Muscle of arm (tissue), 12 donors: ENCODE results near the gene SGSM2. TPM values are rescaled to one million over a fixed set of nuclear protein-coding genes. Genes with fewer than 3 reads are reported as not detected.
A peak's percentile ranks its signal among the peaks of the same experiment; 100 is the strongest.

Experiments
- DNase-seq: peaks from one replicate; pipeline ENCODE4 v3.0.0-alpha.2; 2013
- polyA plus RNA-seq, 12 donors: library from polyadenylated mRNA; unstranded; fragments of 120-200 nt; gene quantifications; one replicate each; pipeline ENCODE4 v1.2.1, GENCODE V29; 2013; ENCODE audit not compliant: insufficient read length in 12 of 12

Gene SGSM2
- polyA plus RNA-seq, 12 donors: 34.4 to 71.3 (median 39.9) TPM; not detected in 1

DNA sequence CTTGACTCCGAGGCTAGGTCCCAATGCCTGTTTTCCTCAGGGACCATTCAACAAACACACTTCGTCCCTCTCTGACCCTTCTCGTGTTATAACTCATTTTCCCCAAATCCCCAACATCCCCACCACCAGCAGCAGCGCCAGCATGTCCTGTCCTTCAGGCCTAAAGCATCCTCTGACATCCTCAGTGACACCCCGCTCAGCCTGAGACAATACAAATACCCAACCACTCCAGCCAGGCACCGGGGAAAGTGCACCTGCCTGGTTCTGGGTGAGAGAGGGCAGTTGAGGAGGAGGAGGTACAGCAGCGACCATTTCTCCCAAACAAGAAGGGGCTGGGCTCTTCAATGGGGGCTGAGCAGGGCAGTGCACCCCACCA lies 58.9 kb downstream of the SGSM2 start:
- no peak for DNase-seq

DNA sequence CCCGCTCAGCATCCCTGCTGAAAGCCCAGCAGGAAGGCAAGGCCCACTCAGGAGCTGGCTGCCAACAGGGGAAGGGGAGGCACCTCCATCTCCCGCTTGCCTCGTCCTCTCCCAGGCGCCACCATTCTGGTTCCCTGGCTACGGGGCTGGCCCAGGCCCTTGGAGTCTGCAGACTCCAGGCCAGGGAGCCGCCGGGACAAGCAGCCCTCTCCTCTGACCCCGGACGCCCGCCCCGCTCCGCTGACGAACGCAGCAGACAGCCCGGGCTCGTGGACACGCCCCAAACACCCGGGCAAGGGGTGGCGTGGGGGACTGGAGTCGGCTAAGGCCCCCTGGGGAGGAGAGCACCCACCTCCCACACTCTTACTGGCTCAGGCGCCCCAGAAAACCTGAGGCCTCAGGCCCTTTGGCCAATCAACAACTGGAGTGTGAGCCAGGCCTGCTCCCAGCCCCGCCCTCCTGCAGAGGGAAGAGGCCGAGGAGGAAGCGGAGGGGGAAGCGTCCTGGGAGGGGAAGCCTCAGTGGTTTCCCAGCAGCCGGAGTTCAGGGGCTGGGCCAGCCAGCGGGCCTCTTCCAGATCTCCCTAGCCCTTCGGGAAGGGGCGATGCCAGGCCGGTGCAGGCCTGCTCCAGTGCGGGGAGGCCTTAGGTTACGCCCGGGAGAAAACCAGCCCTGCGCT lies 59.4 kb downstream of the SGSM2 start:
- peak; percentile 89 for DNase-seq

DNA sequence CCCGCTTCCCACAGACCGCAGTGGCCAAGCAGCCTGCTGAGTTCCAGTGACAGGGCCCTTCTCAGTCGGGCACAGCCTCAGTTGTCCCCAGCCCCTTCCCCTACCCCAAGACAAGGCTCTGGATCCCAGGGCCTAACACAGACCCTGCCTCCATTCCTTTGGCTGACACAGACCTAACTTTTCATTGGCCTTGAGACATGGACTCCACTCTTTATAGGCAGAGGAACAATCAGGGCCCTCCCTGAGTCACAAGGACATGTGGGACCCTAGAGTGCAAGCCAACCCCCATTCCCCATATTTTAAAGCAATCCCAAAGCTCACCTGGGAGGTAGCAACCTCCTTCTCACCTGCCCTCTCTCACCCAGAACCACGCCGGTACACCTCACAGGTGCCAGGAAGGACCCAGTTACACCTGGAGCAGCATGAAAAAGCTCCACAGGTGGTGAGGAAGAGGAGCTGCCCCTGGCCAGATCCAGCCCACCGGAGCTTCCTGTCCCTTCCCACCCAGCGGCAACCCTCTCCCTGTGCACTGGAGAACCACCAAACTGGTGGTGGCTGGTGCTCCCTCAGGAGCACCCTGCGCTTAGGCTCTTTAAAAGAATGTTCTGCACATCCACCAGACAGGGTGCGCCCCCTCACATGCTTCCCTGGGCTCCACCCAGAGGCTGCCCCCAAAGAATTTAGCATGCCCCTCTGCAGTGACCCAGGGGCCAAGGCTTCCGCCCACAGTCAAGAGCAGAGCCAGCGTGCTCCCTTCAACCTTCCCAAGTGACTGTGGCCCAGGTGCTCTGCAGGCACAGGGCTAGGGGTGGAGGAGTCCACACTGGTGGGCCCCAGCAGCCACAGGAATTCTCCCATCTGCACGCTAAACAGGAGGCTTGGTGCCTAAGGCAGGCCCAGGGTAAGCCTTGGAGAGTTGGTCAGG lies 60.2 kb downstream of the SGSM2 start:
- no peak for DNase-seq

DNA sequence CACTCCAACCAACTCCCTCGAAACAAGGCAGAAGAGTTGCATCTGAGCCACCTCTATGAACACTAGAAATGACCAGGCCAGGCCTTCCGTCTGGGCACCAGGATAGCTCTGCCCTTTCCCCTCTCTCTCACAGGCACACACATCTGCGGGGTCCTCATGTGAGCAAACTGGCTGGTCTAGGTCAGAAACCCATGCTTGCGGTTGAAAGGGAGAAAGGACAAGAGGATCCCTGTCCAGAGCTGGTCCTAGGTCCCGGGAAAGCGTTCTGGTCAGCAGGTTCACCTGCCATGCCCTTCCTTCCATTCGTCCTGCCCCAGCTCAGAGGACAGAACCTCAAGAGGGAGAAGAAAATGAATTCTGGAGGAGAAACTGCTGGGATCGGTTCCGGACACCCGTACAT lies 60.9 kb downstream of the SGSM2 start:
- no peak for DNase-seq

DNA sequence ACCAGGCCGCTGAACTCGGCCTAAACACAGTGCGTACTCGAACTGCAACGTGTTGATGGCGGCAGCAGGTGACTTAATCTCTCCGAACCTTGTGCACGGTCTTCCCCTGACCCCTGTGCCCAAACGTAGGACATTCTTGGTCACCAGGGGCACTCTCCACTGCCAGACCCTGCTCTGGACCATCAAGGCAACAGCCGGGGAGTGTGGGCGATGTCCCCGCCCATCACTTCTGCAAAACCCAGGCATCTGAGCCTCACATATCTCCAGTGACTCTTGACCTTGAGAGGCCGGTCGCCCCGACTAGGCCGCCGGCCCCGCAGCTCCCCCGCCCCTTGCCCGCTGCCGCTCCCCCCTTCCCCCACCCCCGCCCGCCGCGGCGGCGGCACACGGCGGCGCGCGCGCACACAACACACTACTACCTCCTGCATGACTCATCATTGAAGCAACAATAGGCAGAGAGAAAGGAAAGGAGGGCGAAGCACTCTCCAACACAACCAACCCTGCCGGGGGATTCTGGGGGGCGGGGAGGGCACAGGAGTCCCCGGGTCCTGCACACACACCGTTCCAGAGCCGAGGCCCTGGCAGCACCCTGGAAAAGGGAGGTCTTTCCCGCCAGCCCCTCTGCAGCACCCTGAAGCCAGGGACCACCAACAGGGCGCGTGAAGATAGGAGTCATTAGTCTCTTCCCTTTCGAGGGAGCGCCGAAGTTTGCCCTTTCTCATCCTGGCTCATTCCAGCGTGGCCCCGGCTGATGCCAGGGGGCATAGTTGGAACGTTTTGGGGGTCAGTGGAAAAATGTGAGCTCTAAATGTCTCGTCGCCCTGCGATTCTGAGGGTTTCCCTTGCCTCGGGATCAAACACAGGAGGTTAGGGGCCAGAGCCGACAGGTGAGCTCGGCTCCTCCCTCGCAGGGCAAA lies 61.6 kb downstream of the SGSM2 start:
- no peak for DNase-seq

DNA sequence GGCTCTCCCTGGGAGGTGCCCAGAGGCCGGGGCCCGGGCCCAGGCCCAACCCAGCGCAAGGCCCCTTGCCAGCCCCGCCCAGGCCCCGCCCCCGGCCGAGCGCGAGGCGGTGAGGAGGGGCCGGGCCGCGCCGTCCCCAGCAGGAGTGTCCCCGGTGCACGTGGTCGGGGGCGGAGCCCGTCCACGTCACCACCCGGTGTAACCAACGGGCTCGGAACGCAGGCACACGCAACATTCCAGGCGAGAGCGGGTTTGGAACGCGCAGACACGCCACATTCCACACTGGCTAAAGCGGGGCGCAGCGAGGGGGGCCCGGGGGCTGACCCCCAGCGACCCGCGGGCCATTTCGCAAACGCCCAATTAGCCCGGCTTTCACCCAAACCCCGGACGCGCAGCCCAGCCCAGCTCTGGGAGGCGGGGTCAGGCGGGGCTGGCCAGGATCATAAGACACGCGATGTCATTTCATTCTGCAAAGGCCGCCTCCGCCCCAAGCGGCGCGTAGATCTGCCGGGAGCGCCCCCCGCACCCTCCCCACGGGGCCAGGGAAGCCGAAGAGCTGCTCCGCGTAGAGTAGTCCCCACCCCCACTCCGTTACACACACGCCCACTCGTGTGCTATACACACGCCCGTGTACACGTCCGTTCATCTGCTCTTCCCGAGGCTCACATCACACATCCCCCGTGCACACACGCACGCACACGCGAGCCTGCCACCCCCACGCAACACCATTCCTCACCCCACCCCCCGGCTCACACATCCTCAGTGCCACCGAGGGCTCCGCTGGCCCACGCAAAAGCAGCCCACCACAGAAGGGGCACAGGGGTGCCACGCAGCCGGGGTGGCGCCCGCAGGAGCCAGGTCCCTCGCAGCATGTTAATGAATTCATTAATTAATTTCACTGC lies 62.5 kb downstream of the SGSM2 start:
- peak; percentile 96 for DNase-seq

DNA sequence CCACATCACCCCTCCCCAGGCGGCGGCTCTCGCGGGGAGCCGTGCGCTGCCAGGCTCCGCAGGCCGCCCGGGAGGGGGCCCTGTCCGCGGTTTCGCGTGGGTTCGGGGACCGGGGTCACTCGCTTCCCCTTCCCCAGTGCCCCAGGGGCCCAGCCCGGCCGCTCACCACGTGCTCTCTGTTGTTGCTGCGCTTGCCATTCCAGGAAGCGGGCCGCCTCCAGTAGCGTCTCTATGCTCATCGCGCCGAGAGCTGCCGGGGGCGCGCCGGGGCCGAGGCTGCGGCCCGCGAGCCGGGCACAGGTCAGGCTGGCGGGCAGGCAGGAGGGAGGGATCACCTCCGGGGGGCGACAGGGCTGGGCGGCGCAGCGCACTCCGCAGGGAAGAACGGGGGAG lies 63.2 kb downstream of the SGSM2 start:
- no peak for DNase-seq

DNA sequence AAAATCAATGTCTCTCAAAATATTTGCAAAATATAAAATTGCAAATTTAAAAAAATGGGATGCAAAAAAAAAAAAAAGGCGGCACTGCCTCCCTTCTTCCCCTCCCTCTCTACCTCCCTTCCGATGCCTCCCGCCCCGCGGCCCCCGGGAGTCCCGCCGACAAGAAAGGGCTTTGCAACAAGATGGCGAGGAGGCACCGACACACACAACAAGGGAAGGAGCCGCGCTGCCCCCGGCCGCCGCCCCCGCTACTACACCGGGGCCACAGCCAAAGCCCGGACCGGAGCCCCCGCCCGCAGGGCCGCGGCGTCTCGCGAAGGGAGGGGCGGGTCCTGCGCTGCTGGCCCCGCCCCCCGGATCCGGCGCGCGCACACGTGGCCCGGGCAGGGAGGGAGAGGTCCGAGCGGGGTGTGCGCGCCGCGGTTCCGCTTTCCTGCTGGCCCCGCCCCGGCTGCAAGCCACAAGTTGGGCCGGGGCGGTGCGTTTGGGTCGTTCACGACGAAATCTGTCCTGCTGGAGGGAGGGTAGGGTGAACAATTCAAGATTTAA lies 63.6 kb downstream of the SGSM2 start, which contains the start of gene MNT:
MNT (minus strand) TSS at position 184 of the 549 bp plus-strand sequence. CDS start 348 bp downstream, outside the sequence.
- DNase-seq: no peak

DNA sequence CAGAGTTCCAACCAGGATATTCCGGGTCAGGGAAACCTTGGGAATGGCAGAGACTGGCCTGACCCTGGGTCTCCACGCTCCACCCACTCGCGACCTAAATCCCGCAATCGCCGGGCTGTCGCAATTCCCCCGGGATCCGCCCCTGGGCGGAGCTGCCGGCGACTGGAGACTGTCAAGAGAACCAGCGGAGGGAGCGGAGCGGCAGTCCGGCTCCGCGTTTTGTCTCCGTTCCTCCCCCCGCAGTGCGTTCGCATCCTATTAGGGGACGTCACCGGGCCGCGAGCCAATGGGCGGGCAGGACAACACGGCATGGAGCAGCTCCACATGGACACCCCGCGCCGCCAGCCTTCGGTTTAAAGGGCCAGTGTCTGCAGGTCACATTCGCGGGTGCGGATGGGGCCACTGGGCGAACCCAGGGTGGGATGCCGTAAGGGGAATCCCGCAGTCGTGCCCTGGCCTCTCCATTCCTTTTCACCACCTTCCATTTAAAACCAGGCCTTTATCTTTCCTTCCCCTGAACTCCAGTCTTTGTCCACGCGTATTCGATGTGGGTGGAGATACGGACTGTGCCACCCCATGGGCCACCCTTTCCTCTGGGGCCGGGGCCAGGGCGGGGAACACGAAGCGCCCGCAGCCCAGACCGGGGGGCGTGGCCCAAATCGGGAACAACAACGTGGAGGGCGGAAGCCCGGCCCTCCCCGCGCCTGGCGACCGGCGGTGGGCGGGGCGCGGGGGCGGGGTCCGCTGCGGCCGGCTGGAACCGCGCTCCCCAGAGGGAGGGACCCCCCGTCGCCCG lies 64.3 kb downstream of the SGSM2 start:
- peak; percentile 99 for DNase-seq

DNA sequence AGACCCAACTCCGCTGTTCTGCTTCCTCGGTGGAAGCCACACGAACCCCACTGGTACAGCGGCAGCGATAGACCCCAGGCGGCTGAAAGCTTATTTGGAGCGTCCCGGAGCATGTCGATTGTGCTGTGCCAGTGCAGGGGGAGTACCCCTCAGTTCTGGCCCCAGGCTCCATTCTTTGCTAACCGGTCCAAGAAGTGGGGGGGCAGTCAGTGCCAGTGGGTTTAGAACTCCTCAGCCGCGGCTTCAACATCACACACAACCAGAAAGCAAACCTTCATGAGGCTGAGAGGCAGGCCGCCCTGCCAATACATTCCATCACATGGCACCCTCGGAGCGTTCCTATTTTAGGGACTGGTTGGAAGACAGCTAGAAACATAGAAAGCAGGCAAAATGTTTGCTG lies 65.2 kb downstream of the SGSM2 start:
- no peak for DNase-seq

DNA sequence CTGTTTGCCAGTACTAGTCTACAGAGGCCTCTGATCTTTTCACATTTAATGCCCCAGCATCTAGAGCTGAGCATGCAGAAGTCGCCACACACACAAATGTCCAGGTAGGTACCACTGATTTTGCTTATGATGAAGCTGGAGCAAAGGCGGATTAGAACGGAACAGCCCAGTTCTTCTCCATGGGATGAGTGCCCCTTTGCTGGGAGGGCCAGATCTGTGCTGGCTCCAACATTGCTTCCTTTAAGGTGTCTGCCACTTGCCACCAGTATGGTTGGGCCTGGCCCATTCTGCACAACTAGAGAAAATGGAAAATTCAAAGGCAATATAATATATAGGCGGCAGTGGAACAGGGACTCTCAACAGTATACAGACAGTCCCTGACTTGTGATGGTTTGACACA lies 65.7 kb downstream of the SGSM2 start:
- no peak for DNase-seq

DNA sequence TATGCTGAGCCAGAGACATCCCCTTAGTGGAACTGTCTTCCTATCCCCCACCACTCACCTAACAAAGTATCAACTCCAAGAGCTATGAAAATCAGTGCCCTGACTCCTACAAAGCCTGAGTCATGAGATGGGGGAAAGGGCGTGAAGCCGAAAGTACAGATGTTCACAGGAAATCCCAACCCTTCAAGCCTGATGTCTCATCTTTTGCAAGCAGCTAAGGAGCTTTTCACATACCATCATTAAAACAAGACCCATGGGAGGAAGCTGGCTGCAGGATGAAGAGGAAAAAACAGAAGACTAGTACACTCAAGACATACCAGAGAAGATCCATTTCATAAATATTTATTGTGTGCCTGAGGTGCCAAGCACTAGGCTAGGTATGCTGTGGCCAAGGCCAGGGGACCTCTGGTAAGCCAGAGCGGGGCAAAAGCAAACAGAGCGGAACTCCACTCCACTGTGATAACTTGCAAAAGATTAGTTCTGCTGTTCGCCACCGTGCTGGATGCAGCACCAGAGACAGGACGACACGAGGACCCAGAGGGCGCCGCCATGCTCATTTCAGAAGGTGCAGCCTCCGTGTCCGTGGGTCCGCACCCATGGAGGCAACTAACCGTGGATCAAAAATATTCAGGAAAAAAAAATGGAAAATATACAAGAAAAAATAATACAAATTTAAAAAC lies 68.1 kb downstream of the SGSM2 start:
- no peak for DNase-seq

DNA sequence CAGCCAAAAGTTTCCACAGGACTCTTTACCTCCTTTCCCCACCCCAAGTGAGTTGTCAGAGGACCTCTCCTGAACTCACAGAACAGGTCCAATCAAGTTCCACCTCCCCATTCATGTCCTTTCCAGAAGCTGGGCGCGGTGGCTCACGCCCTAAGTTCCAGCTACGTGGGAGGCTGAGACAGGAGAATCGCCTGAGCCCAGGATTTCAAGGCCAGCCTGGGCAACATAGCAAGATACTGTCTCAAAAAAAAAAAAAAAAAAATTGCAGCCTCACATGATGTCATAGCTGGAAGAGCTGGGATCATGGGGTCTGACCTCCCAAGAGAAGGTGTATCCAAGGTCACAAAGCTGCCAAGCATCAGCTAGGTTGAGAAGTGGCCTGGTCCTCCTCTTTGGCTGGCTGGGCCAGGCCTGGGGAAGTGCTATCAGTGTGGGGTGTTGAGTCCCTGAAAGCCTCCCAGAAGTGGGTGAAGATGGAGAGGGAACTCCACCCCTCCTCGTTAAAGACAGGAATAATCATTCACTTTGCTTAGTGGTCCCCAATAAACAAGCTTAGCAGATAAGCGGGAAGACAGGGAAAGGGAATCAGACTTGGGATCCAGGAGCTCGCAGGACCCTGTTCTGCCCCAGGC lies 69.1 kb downstream of the SGSM2 start:
- no peak for DNase-seq

DNA sequence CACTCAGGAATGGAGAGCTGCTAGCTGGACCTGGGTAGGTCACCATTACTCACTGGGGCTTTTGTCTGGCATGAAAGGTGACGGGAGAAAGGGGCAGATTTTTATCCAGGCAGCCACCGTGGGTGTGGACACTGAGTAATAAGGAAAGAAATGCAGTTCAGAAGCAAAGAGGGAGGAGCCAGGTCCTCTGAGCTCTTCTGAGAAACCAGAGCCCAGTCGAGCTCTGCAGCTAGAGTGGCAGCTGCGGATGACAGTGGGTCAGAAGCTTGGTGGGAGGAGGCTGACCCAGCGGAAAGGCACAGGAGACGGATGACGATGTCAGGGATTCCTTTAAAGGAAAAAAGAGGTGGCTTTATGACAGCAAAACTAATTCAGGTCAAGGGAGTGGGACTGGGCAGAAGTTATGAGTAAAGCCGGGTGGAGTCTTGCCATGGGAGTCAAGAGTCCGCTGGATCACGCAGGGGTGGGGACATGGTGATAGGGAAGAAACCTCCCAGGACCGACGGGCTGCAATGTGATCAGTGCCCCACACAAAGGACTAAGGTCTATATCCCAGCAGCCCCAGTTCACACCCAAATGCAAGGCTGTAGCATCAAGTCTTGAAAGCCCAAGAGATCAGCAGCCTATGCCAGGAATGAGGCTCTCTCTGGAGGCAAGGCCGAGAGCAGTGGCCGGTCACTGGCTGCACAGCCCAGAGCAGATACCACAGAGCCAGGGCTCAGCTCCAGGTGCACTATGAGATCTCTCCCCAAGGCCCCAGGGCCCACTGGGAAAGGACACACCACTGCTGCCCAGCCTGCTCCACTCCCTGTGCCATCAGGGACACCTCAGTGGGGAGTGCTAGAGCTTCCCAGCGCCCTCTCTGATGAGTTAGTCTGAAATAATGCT lies 69.8 kb downstream of the SGSM2 start:
- DNase-seq: peak; percentile 59

DNA sequence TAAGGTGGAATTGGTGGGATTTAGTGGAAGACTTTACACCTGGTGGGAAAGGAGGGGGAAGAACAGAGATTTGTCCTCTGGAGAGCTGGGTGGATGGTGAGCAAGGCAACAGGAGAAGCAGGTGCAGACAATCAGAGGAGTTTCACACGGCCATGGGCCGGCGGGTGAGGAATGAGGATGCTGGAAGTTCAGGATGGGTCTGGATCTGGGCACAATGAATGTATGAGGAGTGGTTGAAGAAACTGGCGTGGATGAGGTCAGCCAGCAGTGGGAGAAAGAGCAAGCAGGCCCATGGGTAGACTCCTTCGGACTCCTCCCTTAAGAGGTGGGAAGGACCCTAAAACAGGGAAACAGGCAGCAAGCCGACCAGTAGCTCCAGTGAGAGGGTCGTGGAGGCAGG lies 73.7 kb downstream of the SGSM2 start:
- no peak for DNase-seq

DNA sequence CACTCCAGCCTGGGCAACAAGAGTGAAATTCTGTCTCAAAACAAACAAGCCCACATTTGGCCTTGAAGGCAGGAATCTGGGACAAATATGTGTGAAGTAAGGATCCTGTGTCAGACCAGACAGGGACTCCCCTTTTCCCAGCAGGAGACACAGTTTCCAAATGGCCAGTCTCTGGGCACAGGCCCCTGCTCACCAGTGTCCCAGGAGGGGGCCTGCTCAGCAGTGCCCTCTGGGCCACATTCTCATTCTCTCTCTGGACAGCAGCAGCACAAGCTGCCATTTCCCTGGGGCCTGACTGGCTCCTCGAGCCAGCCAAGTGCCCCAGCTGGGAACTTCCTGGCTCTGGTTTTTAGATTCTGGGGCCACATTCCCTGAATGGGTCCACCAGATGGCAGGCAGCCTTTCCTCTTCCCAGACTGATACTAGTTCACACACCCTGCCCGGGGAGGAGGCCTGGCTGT lies 75.3 kb downstream of the SGSM2 start:
- no peak for DNase-seq

DNA sequence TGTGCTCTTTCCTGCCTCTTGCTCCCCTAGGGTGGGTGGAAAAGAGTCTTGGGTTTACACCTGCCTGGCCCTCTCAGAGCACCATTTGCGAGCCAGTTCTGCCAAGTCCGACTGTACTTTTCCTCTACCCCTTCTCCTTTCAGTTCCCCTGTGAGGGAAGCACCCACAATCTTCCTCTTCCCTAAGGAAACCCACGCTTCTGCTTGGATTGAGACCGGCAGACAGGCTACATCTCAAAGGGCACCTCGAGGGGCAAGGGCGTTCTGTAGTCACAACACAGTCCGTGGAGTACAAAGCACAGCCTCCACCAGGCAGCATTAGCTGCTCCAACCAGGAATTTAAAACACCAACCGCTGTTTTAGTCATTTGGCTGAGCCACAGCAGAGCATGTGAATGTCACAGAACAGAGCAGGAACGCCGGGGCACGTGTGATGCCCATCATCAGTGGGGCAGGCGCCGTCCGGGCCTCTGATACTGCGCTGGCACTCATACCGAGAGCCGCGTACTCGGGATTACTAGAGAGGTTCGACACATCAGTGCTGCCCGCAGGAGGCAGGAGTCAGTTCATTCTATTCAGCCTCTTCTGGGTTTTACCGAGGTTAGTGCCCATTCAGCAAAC lies 77.3 kb downstream of the SGSM2 start:
- no peak for DNase-seq
